K562 (cell line): Measurements from ENCODE around the gene C7.

Source experiments
- ATF3 ChIP-seq, 2 experiments: fragments of 450-650 bp in 1 of 2; sonication (generic) in 1 of 2; formaldehyde crosslinking in 1 of 2; IDR thresholded peaks in 1 of 2; conservative IDR thresholded peaks in 1 of 2; 2 replicates each; pipeline versions ENCODE4 v1.6.1 to v1.8.1; 2016 to 2023; ENCODE audit warnings: mild to moderate bottlenecking in 2 of 2, moderate library complexity in 2 of 2, inconsistent platforms in 1 of 2, missing genetic modification reagents in 1 of 2
- CHCHD3 ChIP-seq: fragments of 250-450 bp; sonication (Bioruptor Pico); IDR thresholded peaks from 2 replicates; pipeline ENCODE4 v2.1.2; 2022; ENCODE audit warnings: mild to moderate bottlenecking
- CHD1 ChIP-seq: fragments of 200-600 bp; sonication (generic); IDR thresholded peaks from one replicate; pipeline ENCODE4 v1.6.1; 2012; ENCODE audit warnings: mild to moderate bottlenecking, moderate library complexity, low read length, inconsistent platforms
- COPS2 ChIP-seq: fragments of 450-650 bp; conservative IDR thresholded peaks from 2 replicates; pipeline ENCODE4 v1.6.1; 2016; ENCODE audit warnings: mild to moderate bottlenecking, moderate library complexity
- CREB5 ChIP-seq: fragments of 250-450 bp; sonication (Bioruptor Pico); IDR thresholded peaks from 2 replicates; pipeline ENCODE4 v1.5.0; 2020; ENCODE audit warnings: mild to moderate bottlenecking
- EZH2 ChIP-seq: IDR thresholded peaks from 2 replicates; pipeline ENCODE4 v1.6.1; 2012; ENCODE audit warnings: low read depth, mild to moderate bottlenecking, inconsistent platforms, low read length, borderline replicate concordance
- HNRNPLL ChIP-seq: fragments of 200-400 bp; formaldehyde crosslinking; IDR thresholded peaks from 2 replicates; pipeline ENCODE4 v1.6.1; 2017; ENCODE audit warnings: low read length, low read depth, mild to moderate bottlenecking; ENCODE audit not compliant: poor library complexity, severe bottlenecking
- KLF1 ChIP-seq: fragments of 450-650 bp; IDR thresholded peaks from 2 replicates; pipeline ENCODE4 v1.6.1; 2016; ENCODE audit warnings: missing genetic modification characterization, missing compliant biosample characterization
- LARP7 ChIP-seq: fragments of 450-650 bp; IDR thresholded peaks from 2 replicates; pipeline ENCODE4 v1.6.1; 2016
- MCM5 ChIP-seq: fragments of 450-650 bp; IDR thresholded peaks from 2 replicates; pipeline ENCODE4 v1.6.1; 2016; ENCODE audit warnings: low read depth
- NCOR1 ChIP-seq: fragments of 450-650 bp; IDR thresholded peaks from 2 replicates; pipeline ENCODE4 v1.6.1; 2016; ENCODE audit warnings: mild to moderate bottlenecking, moderate library complexity
- POLR2AphosphoS5 ChIP-seq: IDR thresholded peaks from 2 replicates; pipeline ENCODE4 v1.6.1; 2011; ENCODE audit warnings: mild to moderate bottlenecking, low read depth, low read length, moderate library complexity; ENCODE audit not compliant: control insufficient read depth, insufficient read depth
- SMARCA5 ChIP-seq: fragments of 450-650 bp; IDR thresholded peaks from 2 replicates; pipeline ENCODE4 v1.6.1; 2016
- ZBTB26 ChIP-seq: fragments of 450-650 bp; formaldehyde crosslinking; IDR thresholded peaks from 2 replicates; pipeline ENCODE4 v1.4.0; 2022; ENCODE audit warnings: missing genetic modification characterization

GRCh38 chr5:40960037-40960436, 50.7 kb downstream of the C7 start:
- TF ChIP-seq ZBTB26 (CRISPR knock-in tag) = no peak
- no peak for TF ChIP-seq NCOR1
- TF ChIP-seq HNRNPLL = no peak
- no peak for TF ChIP-seq ATF3 (IDR thresholded peaks at IDR 0.05)
- no peak for TF ChIP-seq ATF3 (CRISPR knock-in tag; conservative IDR thresholded peaks at IDR 0.05)
- TF ChIP-seq CHCHD3 = no peak
- no peak for TF ChIP-seq KLF1 (tag)
- no peak for TF ChIP-seq SMARCA5
- TF ChIP-seq EZH2 = no peak
- TF ChIP-seq POLR2AphosphoS5 = no peak
- no peak for TF ChIP-seq CHD1
- no peak for TF ChIP-seq COPS2
- no peak for TF ChIP-seq CREB5 (CRISPR knock-in tag)
- no peak for TF ChIP-seq MCM5
- TF ChIP-seq LARP7 = no peak
